ENCODE data around the gene KRT24.
A peak's percentile ranks its signal among the peaks of the same experiment; 100 is the strongest.

Gene KRT24

GRCh38 chr17:40718930-40719329 is 15.4 kb upstream of the KRT24 start:
- Histone ChIP-seq H3K4me1 (ENCODE audit: low read length) (no peaks in the 10 kb centered on the region), H3K9ac (ENCODE audit: low read length) (no peak overlapping the region), H3K27ac (ENCODE audit: low read length) (no peak overlapping the region), H3K4me3 (ENCODE audit: low read length) (no peak overlapping the region), H3K79me2 (ENCODE audit: low read length) (no peaks in the 10 kb centered on the region), H2AFZ (ENCODE audit: low read depth, low read length) (no peak overlapping the region), H3K9me3 (ENCODE audit: insufficient read depth, low read length) (no peaks in the 10 kb centered on the region), H3K4me2 (ENCODE audit: low read length) (no peak overlapping the region), H3K27me3 (ENCODE audit: low read depth, low read length) (no peaks in the 10 kb centered on the region), H3K36me3 (replicated peaks; ENCODE audit: low read depth, low read length) (no peaks in the 10 kb centered on the region), H4K20me1 (ENCODE audit: insufficient read depth, low read length) (no peaks in the 10 kb centered on the region)
- TF ChIP-seq EZH2phosphoT487 (IDR thresholded peaks at IDR 0.05; ENCODE audit: low read depth) (no peak), CTCF (IDR thresholded peaks at IDR 0.05; ENCODE audit: low read depth, low read length) (no peak)

GRCh38 chr17:40717776-40718175 is 14.2 kb upstream of the KRT24 start:
- H3K9me3 ChIP-seq (ENCODE audit: insufficient read depth, low read length), result no peaks in the 10 kb centered on the region
- H3K79me2 ChIP-seq (ENCODE audit: low read length), result no peaks in the 10 kb centered on the region
- H2AFZ ChIP-seq (ENCODE audit: low read depth, low read length), result no peak overlapping the region
- no peaks in the 10 kb centered on the region for H3K4me1 ChIP-seq (ENCODE audit: low read length)
- no peaks in the 10 kb centered on the region for H4K20me1 ChIP-seq (ENCODE audit: insufficient read depth, low read length)
- H3K4me3 ChIP-seq (ENCODE audit: low read length), result no peak overlapping the region
- H3K27me3 ChIP-seq (ENCODE audit: low read depth, low read length), result no peaks in the 10 kb centered on the region
- no peak overlapping the region for H3K9ac ChIP-seq (ENCODE audit: low read length)
- no peaks in the 10 kb centered on the region for H3K36me3 ChIP-seq (replicated peaks; ENCODE audit: low read depth, low read length)
- H3K4me2 ChIP-seq (ENCODE audit: low read length), result no peak overlapping the region
- TF ChIP-seq EZH2phosphoT487 (IDR thresholded peaks at IDR 0.05; ENCODE audit: low read depth), result no peak
- TF ChIP-seq CTCF (IDR thresholded peaks at IDR 0.05; ENCODE audit: low read depth, low read length), result no peak
- no peak overlapping the region for H3K27ac ChIP-seq (ENCODE audit: low read length)

GRCh38 chr17:40714473-40714872 is 10.9 kb upstream of the KRT24 start:
- H3K9ac ChIP-seq (ENCODE audit: low read length), result no peak overlapping the region
- no peaks in the 10 kb centered on the region for H3K27me3 ChIP-seq (ENCODE audit: low read depth, low read length)
- H3K79me2 ChIP-seq (ENCODE audit: low read length), result no peaks in the 10 kb centered on the region
- no peaks in the 10 kb centered on the region for H3K36me3 ChIP-seq (replicated peaks; ENCODE audit: low read depth, low read length)
- H4K20me1 ChIP-seq (ENCODE audit: insufficient read depth, low read length), result no peaks in the 10 kb centered on the region
- no peak overlapping the region for H3K4me3 ChIP-seq (ENCODE audit: low read length)
- no peaks in the 10 kb centered on the region for H3K9me3 ChIP-seq (ENCODE audit: insufficient read depth, low read length)
- H2AFZ ChIP-seq (ENCODE audit: low read depth, low read length), result no peak overlapping the region
- TF ChIP-seq CTCF (IDR thresholded peaks at IDR 0.05; ENCODE audit: low read depth, low read length) (peak; percentile 26), EZH2phosphoT487 (IDR thresholded peaks at IDR 0.05; ENCODE audit: low read depth) (no peak)
- H3K4me2 ChIP-seq (ENCODE audit: low read length), result no peak overlapping the region
- H3K27ac ChIP-seq (ENCODE audit: low read length), result no peak overlapping the region
- H3K4me1 ChIP-seq (ENCODE audit: low read length), result no peaks in the 10 kb centered on the region

- H2AFZ ChIP-seq (ENCODE audit: low read depth, low read length), result no peak overlapping the region
- no peaks in the 10 kb centered on the region for H4K20me1 ChIP-seq (ENCODE audit: insufficient read depth, low read length)
- no peaks in the 10 kb centered on the region for H3K4me1 ChIP-seq (ENCODE audit: low read length)
- H3K4me2 ChIP-seq (ENCODE audit: low read length), result no peak overlapping the region
- H3K36me3 ChIP-seq (replicated peaks; ENCODE audit: low read depth, low read length), result no peaks in the 10 kb centered on the region
- H3K79me2 ChIP-seq (ENCODE audit: low read length), result no peaks in the 10 kb centered on the region
- H3K27me3 ChIP-seq (ENCODE audit: low read depth, low read length), result 0 out of 2 replicates have a peak, but pooled peaks cover 3% of the 10 kb centered on the region
- TF ChIP-seq EZH2phosphoT487 (IDR thresholded peaks at IDR 0.05; ENCODE audit: low read depth) (no peak), CTCF (IDR thresholded peaks at IDR 0.05; ENCODE audit: low read depth, low read length) (no peak)
- H3K4me3 ChIP-seq (ENCODE audit: low read length), result no peak overlapping the region
- H3K9me3 ChIP-seq (ENCODE audit: insufficient read depth, low read length), result no peaks in the 10 kb centered on the region
- no peak overlapping the region for H3K9ac ChIP-seq (ENCODE audit: low read length)
- H3K27ac ChIP-seq (ENCODE audit: low read length), result no peak overlapping the region
These were observed 4.2 kb upstream of the KRT24 start for GRCh38 chr17:40707745-40708144.
